Measurements from ENCODE around the gene LRBA. TPM values are rescaled to one million over a fixed set of nuclear protein-coding genes. Genes with fewer than 3 reads are reported as not detected.
A peak's percentile ranks its signal among the peaks of the same experiment; 100 is the strongest.

The LRBA gene
- total RNA-seq, 1 experiment from 2014 or later, result 55.3 TPM

GRCh38 chr4:151013944-151014343 is 1.1 kb downstream of the LRBA start:
- H3K9ac ChIP-seq (ENCODE audit: extremely low read depth, insufficient read length, low read length), result peak overlapping the region; percentile 71
- no peak overlapping the region for H3K56ac ChIP-seq (ENCODE audit: insufficient read length, low read depth, low read length)
- no peak for DNase-seq
- H3K4me2 ChIP-seq (ENCODE audit: insufficient read depth, insufficient read length, low read length), result peak overlapping the region; percentile 83
- peaks cover 10% of the 10 kb centered on the region; the same call in 1 of the 2 replicates for H3K79me2 ChIP-seq (ENCODE audit: insufficient read depth, low read length)
- H4K5ac ChIP-seq (ENCODE audit: insufficient read length, low read depth, low read length), result no peak overlapping the region
- H3K18ac ChIP-seq (ENCODE audit: insufficient read length, low read depth, low read length), result no peak overlapping the region
- no CpG with 5 or more reads among the region's 4 CpGs for WGBS (ENCODE audit: extremely low coverage, insufficient read length, low lambda C conversion rate)
- H2AFZ ChIP-seq (ENCODE audit: low read length), result no peak overlapping the region
- H3K9me3 ChIP-seq (ENCODE audit: control insufficient read depth, low read depth, low read length), result no peaks in the 10 kb centered on the region
- H3K4me1 ChIP-seq (ENCODE audit: insufficient read depth, low read length), result no peaks in the 10 kb centered on the region
- no peak for TF ChIP-seq CTCF (conservative IDR thresholded peaks at IDR 0.05)
- no peak overlapping the region for H2AK5ac ChIP-seq (ENCODE audit: insufficient read length, low read length)
- H3K27ac Mint-ChIP-seq, result peak overlapping the region in 2 of 3 experiments; percentile 98 to 99; a peak in 2 of 7 replicates
- no peaks in the 10 kb centered on the region for H3K27me3 ChIP-seq (ENCODE audit: insufficient read depth, low read length)
- H3K23me2 ChIP-seq (ENCODE audit: insufficient read length, low read depth, low read length, poor library complexity, severe bottlenecking), result peaks cover 5% of the 10 kb centered on the region
- no peak overlapping the region for H3K27ac ChIP-seq (ENCODE audit: insufficient read length, low read depth, low read length)
- no peak overlapping the region for H2BK5ac ChIP-seq (ENCODE audit: insufficient read length, low read length)
- peaks cover 18 to 21% of the 10 kb centered on the region in 2 experiments for H3K4me1 Mint-ChIP-seq
- H3T11ph ChIP-seq (ENCODE audit: low read length), result no peak overlapping the region
- no peak overlapping the region for H3K23ac ChIP-seq (ENCODE audit: insufficient read length, low read depth, low read length)
- H4K20me1 ChIP-seq (ENCODE audit: control insufficient read depth, insufficient read depth, insufficient read length), result peaks cover 2% of the 10 kb centered on the region
- no peak overlapping the region for H4K8ac ChIP-seq (replicated peaks; ENCODE audit: insufficient read length, low read depth, low read length)
- H3K4ac ChIP-seq (ENCODE audit: low read depth, low read length), result no peak overlapping the region
- no peaks in the 10 kb centered on the region for H3K9me3 Mint-ChIP-seq
- no peaks in the 10 kb centered on the region for H3K27me3 Mint-ChIP-seq (ENCODE audit: low read depth)
- H2BK20ac ChIP-seq (ENCODE audit: low read depth, low read length, poor library complexity, severe bottlenecking), result no peak overlapping the region
- H4K91ac ChIP-seq (ENCODE audit: insufficient read length, low read depth, low read length), result no peak overlapping the region
- no peak overlapping the region for H3K14ac ChIP-seq (ENCODE audit: insufficient read depth, low read length)
- no peak overlapping the region for H2BK12ac ChIP-seq (ENCODE audit: insufficient read length, low read depth, low read length)
- no peak overlapping the region for H2BK120ac ChIP-seq (ENCODE audit: low read depth, low read length, poor library complexity, severe bottlenecking)
- H3K4me3 Mint-ChIP-seq, result peak overlapping the region; percentile 98 to 100
- no peaks in the 10 kb centered on the region for H3K79me1 ChIP-seq (ENCODE audit: insufficient read depth, low read depth, low read length, poor library complexity, severe bottlenecking)
- H2BK15ac ChIP-seq (ENCODE audit: low read depth, low read length), result no peak overlapping the region
- H3K36me3 Mint-ChIP-seq (ENCODE audit: insufficient read depth in 1 of 3, low read depth in 3 of 3), result peaks cover 0 to 10% (median 10%) of the 10 kb centered on the region in 3 experiments; a peak in 5 of 7 replicates
